GM18519 (cell line): ENCODE data around the gene PPM1F.

Source experiments
- ATAC-seq: cut with Tn5 transposase; IDR thresholded peaks from one replicate; pipeline ENCODE4 v1.9.1; 2021; ENCODE audit warnings: mild to moderate bottlenecking, moderate library complexity; ENCODE audit not compliant: unreplicated experiment, low FRiP score

The PPM1F gene

GRCh38 chr22:21977814-21978213 is 25.2 kb upstream of the PPM1F start:
- ATAC-seq = no peak

- no peak for ATAC-seq
These were observed 23.3 kb upstream of the PPM1F start for GRCh38 chr22:21975854-21976345.

GRCh38 chr22:21975273-21975672 is 22.6 kb upstream of the PPM1F start:
- no peak for ATAC-seq

- no peak for ATAC-seq
These were observed 21.5 kb upstream of the PPM1F start for GRCh38 chr22:21974058-21974649.

GRCh38 chr22:21972806-21973205 is 20.2 kb upstream of the PPM1F start:
- ATAC-seq = no peak

GRCh38 chr22:21972293-21972779 is 19.7 kb upstream of the PPM1F start:
- no peak for ATAC-seq

- ATAC-seq = no peak
These were observed 19.2 kb upstream of the PPM1F start for GRCh38 chr22:21971858-21972275.

- no peak for ATAC-seq
These were observed 18.4 kb upstream of the PPM1F start for GRCh38 chr22:21970800-21971617.

- ATAC-seq = no peak
These were observed 17.6 kb upstream of the PPM1F start for GRCh38 chr22:21970037-21970799.

- ATAC-seq = no peak
These were observed 15.9 kb upstream of the PPM1F start for GRCh38 chr22:21968452-21969129.

GRCh38 chr22:21967693-21968271 is 15.1 kb upstream of the PPM1F start:
- no peak for ATAC-seq

GRCh38 chr22:21966643-21967516 is 14.2 kb upstream of the PPM1F start:
- no peak for ATAC-seq

- ATAC-seq = no peak
These were observed 13.2 kb upstream of the PPM1F start for GRCh38 chr22:21965762-21966288.

GRCh38 chr22:21964918-21965484 is 12.4 kb upstream of the PPM1F start:
- no peak for ATAC-seq

GRCh38 chr22:21964234-21964633 is 11.6 kb upstream of the PPM1F start:
- ATAC-seq = no peak

GRCh38 chr22:21963790-21964211 is 11.2 kb upstream of the PPM1F start:
- no peak for ATAC-seq

GRCh38 chr22:21963286-21963685 is 10.6 kb upstream of the PPM1F start:
- no peak for ATAC-seq

- no peak for ATAC-seq
These were observed 10.0 kb upstream of the PPM1F start for GRCh38 chr22:21962655-21962949.
